Karpas-422 (cell line): Measurements from ENCODE around the gene PILRA. TPM values are rescaled to one million over a fixed set of nuclear protein-coding genes. Genes with fewer than 3 reads are reported as not detected.

Experiments
- DNase-seq: peaks from one replicate; pipeline ENCODE4 v3.0.0-alpha.2; 2015
- H2AFZ ChIP-seq: fragments of 200-600 bp; sonication (generic); 2 replicates; pipeline ENCODE4 v1.6.1; 2014; ENCODE audit warnings: antibody characterized with exemption, low read length, mixed read lengths
- H3K27ac ChIP-seq: fragments of 200-600 bp; sonication (generic); 2 replicates; pipeline ENCODE4 v1.5.1; 2014; ENCODE audit warnings: mild to moderate bottlenecking, low read length, moderate library complexity
- H3K27me3 ChIP-seq: fragments of 200-600 bp; sonication (generic); 2 replicates; pipeline ENCODE4 v1.6.1; 2014; ENCODE audit warnings: low read length, mixed read lengths
- H3K36me3 ChIP-seq: fragments of 200-600 bp; sonication (generic); 2 replicates; pipeline ENCODE4 v1.6.1; 2014; ENCODE audit warnings: low read length, mixed read lengths; ENCODE audit not compliant: insufficient read depth
- H3K4me1 ChIP-seq: fragments of 200-600 bp; sonication (generic); 2 replicates; pipeline ENCODE4 v1.6.1; 2014; ENCODE audit warnings: mild to moderate bottlenecking, low read length, mixed read lengths
- H3K4me2 ChIP-seq: fragments of 200-600 bp; sonication (generic); 2 replicates; pipeline ENCODE4 v1.6.1; 2014; ENCODE audit warnings: low read length, low read depth, mild to moderate bottlenecking; ENCODE audit not compliant: poor library complexity, severe bottlenecking
- H3K4me3 ChIP-seq: fragments of 200-600 bp; sonication (generic); 2 replicates; pipeline ENCODE4 v1.5.1; 2014; ENCODE audit warnings: mild to moderate bottlenecking, antibody characterized with exemption, low read length, mixed read lengths
- H3K79me2 ChIP-seq: fragments of 200-600 bp; sonication (generic); 2 replicates; pipeline ENCODE4 v1.6.1; 2014; ENCODE audit warnings: mild to moderate bottlenecking, low read length, mixed read lengths
- H3K9ac ChIP-seq: fragments of 200-600 bp; sonication (generic); 2 replicates; pipeline ENCODE4 v1.6.0; 2014; ENCODE audit warnings: low read length
- H3K9me2 ChIP-seq: fragments of 200-600 bp; sonication (generic), shearing (Covaris generic); replicated peaks from 2 replicates; pipeline ENCODE4 v1.6.0; 2014; ENCODE audit warnings: mild to moderate bottlenecking, low read length, moderate library complexity; ENCODE audit not compliant: insufficient read depth
- H3K9me3 ChIP-seq: fragments of 300-700, 200-600 bp; sonication (generic); 2 replicates; pipeline ENCODE4 v1.6.1; 2014; ENCODE audit warnings: low read length, mixed read lengths
- H4K20me1 ChIP-seq: fragments of 200-600 bp; sonication (generic); 2 replicates; pipeline ENCODE4 v1.6.1; 2014; ENCODE audit warnings: mild to moderate bottlenecking, antibody characterized with exemption, low read length, low read depth; ENCODE audit not compliant: insufficient read depth
- total RNA-seq: library from RNA; depleted of rRNA; stranded (reverse); fragments of >200 nt; shearing (Covaris generic); gene quantifications from 2 replicates; pipeline ENCODE4 v1.2.3, GENCODE V29; 2014; ENCODE audit warnings: low replicate concordance

PILRA gene
- total RNA-seq, 1 experiment from 2014 or later, result 2.4 TPM

DNA sequence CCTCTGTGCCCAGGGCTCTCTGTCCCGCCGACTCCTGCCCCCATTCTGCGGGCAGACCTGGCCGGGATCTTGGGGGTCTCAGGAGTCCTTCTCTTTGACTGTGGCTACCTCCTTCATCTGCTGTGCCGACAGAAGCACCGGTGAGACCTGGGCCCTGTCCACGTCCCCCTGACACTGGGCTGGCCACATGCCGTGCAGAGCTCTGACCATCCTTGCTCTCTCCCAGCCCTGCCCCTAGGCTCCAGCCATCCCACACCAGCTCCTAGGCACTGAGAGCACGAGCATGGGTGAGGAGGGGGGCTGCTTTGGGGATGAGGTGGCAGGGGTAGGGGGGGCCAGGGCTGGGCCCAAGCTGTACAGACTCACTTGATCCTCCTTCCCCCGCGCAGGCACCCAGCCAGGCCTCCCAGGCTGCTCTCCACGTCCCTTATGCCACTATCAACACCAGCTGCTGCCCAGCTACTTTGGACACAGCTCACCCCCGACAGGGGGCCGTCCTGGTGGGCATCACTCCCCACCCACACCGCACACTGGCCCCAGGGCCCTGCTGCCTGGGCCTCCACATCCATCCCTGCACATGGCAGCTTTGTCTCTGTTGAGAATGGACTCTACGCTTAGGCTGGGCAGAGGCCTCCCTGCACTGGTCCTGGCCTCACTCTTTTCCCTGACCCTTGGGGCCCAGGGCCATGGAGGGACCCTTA lies 20.2 kb upstream of the PILRA start:
- H3K4me3 ChIP-seq, result no peak overlapping the region

DNA sequence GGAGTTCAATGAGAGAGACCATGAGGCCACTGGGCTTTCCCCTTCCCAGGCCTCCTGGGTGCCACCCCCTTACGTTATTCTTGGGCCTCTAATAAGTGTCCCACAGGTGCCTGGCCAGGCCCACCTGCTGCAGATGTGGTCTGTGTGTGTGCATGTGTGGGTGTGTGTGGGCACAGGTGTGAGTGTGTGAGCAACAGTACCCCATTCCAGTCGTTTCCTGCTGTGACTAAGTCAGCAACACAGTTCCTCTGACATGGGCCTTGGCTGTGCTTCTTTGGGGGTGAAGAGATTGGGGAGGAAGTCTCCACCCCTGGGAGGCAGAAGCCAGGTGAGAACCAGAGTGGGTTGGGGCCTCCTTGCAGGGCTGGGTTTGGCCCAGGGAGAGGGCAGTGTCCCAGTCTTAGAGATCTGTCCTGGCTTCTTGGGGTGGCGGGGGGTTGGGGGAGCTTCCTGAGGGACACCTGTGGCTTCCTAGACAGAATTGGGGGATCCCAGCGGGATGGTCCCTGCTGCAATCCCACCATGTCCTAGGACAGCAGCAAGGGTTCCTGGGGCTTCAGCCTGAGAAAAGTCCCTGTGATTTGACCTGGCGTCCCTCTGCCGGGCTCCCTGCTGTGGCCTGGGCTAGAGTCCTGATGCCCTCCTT lies 19.5 kb upstream of the PILRA start:
- Histone ChIP-seq H3K9ac (no peak overlapping the region), H3K27ac (no peak overlapping the region), H4K20me1 (no peaks in the 10 kb centered on the region), H3K9me3 (no peaks in the 10 kb centered on the region), H2AFZ (no peak overlapping the region), H3K36me3 (peaks cover 20% of the 10 kb centered on the region), H3K27me3 (no peaks in the 10 kb centered on the region), H3K4me1 (no peaks in the 10 kb centered on the region), H3K9me2 (no peaks in the 10 kb centered on the region), H3K79me2 (no peaks in the 10 kb centered on the region), H3K4me3 (no peak overlapping the region), H3K4me2 (no peak overlapping the region)
- no peak for DNase-seq

More for the DNA sequence above, 20.2 kb upstream of the PILRA start:
- no peaks in the 10 kb centered on the region for H3K27me3 ChIP-seq
- DNase-seq, result no peak
- H3K9me3 ChIP-seq, result no peaks in the 10 kb centered on the region
- H3K4me2 ChIP-seq, result no peak overlapping the region
- H3K36me3 ChIP-seq, result peaks cover 18% of the 10 kb centered on the region
- H4K20me1 ChIP-seq, result no peaks in the 10 kb centered on the region
- no peak overlapping the region for H2AFZ ChIP-seq
- no peaks in the 10 kb centered on the region for H3K79me2 ChIP-seq
- H3K4me1 ChIP-seq, result no peaks in the 10 kb centered on the region
- H3K27ac ChIP-seq, result no peak overlapping the region
- H3K9me2 ChIP-seq, result no peaks in the 10 kb centered on the region
- no peak overlapping the region for H3K9ac ChIP-seq

DNA sequence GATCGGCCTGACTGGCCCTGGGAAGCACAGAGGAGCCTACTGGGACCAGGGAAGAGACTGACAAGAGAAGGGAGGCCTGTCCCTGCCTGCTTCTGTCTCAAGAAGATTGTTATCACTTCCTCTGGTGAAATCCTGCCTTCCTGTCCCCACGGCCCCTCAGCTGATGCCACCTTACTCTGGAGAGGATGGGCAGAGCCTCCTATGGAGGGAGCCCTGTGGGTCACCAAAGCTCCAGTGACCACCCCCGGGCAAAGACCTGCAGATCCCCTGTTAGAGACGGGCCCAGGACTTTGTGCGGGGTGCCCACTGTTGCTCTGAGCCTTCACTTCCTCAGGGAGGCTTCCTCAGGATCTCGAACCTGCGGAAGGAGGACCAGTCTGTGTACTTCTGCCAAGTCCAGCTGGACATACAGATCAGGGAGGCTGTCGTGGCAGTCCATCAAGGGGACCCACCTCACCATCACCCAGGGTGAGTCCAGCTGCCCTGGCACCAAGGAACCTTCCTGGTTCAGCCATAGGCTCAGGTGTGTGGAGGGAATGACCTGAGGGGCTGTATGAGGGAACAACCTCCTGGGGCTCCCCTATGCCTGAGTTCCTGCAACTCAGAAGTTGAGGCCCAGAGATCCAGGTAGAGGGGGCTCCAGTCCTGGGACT lies 16.7 kb upstream of the PILRA start:
- no peaks in the 10 kb centered on the region for H3K9me2 ChIP-seq
- H3K4me2 ChIP-seq, result no peak overlapping the region
- H3K36me3 ChIP-seq, result peaks cover 25% of the 10 kb centered on the region
- no peak overlapping the region for H2AFZ ChIP-seq
- no peak overlapping the region for H3K4me3 ChIP-seq
- H3K4me1 ChIP-seq, result no peaks in the 10 kb centered on the region
- no peak overlapping the region for H3K27ac ChIP-seq
- H3K27me3 ChIP-seq, result no peaks in the 10 kb centered on the region
- no peaks in the 10 kb centered on the region for H3K9me3 ChIP-seq
- no peaks in the 10 kb centered on the region for H4K20me1 ChIP-seq
- H3K9ac ChIP-seq, result no peak overlapping the region
- no peak for DNase-seq
- no peaks in the 10 kb centered on the region for H3K79me2 ChIP-seq

DNA sequence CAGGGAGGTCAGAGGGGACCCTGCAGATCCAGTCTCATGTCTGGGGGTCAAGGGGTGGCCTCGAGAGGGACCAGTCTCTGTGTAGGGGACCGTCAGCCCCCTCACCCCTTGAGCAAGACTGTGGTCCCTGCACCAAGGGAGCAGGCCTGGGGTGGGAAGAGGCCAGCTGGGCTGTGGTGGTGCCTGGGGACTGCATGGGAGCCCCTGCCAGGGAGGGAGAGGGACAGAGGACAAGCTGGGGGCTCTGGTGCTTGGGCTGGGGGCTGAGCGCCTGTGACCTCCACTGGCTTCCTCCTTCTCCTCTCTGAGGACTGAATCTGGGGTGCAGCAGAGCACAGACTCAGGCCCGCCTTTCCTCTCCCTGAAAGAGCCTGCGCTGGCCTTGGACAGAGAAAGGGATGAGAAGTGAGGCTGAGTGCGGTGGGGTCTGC lies 16.1 kb upstream of the PILRA start:
- no peak overlapping the region for H2AFZ ChIP-seq
- H3K4me3 ChIP-seq, result no peak overlapping the region
- peaks cover 28% of the 10 kb centered on the region for H3K36me3 ChIP-seq
- no peak for DNase-seq
- H4K20me1 ChIP-seq, result no peaks in the 10 kb centered on the region
- no peaks in the 10 kb centered on the region for H3K9me2 ChIP-seq
- H3K79me2 ChIP-seq, result no peaks in the 10 kb centered on the region
- H3K27me3 ChIP-seq, result no peaks in the 10 kb centered on the region
- no peak overlapping the region for H3K27ac ChIP-seq
- H3K9ac ChIP-seq, result no peak overlapping the region
- H3K9me3 ChIP-seq, result no peaks in the 10 kb centered on the region
- H3K4me1 ChIP-seq, result no peaks in the 10 kb centered on the region
- H3K4me2 ChIP-seq, result no peak overlapping the region

DNA sequence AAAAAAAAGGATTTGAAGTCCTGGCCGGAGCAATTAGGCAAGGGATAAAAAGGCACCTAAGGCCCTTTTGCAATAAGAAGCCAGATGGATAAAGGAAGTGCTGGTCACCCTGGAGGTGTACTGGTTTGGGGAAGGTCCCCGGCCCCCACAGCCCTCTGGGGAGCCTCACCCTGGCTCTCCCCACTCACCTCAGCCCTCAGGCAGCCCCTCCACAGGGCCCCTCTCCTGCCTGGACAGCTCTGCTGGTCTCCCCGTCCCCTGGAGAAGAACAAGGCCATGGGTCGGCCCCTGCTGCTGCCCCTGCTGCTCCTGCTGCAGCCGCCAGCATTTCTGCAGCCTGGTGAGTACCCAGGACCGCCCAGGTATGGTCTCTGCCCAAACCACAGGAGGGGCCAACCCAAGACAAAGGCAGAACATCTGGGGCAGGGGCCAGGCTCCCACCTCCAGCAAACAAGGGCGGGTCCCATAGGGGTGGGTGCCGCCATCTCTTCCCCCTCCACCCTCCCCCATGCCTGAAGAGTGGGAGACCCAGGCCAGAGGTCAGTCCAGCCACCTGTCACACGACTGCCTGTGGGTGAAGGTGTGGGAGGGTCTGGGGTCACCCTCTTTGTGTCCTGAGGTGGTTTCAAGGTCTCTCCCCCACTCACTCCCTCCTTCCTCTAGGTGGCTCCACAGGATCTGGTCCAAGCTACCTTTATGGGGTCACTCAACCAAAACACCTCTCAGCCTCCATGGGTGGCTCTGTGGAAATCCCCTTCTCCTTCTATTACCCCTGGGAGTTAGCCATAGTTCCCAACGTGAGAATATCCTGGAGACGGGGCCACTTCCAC lies 15.0 kb upstream of the PILRA start, which contains the start of gene PILRB:
TSS of gene PILRB (plus strand) at position 91 of the 830 bp plus-strand sequence. CDS start at position 277, 186 bp downstream.
- no peak within 1 kb of the TSS for H3K9ac ChIP-seq
- H3K4me3 ChIP-seq, result no peak within 1 kb of the TSS
- H3K4me2 ChIP-seq, result no peak within 1 kb of the TSS
- no peaks in the 10 kb centered on the region for H3K27me3 ChIP-seq
- no peaks in the 10 kb centered on the region for H3K4me1 ChIP-seq
- DNase-seq, result no peak
- no peaks in the 10 kb centered on the region for H3K9me3 ChIP-seq
- H3K36me3 ChIP-seq, result peaks cover 33% of the 10 kb centered on the region
- H3K27ac ChIP-seq, result no peak within 1 kb of the TSS
- no peaks in the 10 kb centered on the region for H3K79me2 ChIP-seq
- no peak within 1 kb of the TSS for H2AFZ ChIP-seq
- no peaks in the 10 kb centered on the region for H3K9me2 ChIP-seq
- no peaks in the 10 kb centered on the region for H4K20me1 ChIP-seq

DNA sequence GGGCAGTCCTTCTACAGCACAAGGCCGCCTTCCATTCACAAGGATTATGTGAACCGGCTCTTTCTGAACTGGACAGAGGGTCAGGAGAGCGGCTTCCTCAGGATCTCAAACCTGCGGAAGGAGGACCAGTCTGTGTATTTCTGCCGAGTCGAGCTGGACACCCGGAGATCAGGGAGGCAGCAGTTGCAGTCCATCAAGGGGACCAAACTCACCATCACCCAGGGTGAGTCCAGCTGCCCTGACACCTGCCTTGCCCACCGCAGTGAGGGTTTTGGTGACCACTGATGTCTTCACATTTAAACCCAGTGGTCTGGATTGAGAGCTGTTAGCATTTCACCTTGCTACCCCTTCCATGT lies 14.5 kb upstream of the PILRA start:
- H3K9ac ChIP-seq, result no peak overlapping the region
- DNase-seq, result no peak
- no peak overlapping the region for H3K27ac ChIP-seq
- no peak overlapping the region for H3K4me2 ChIP-seq
- no peaks in the 10 kb centered on the region for H3K27me3 ChIP-seq
- no peaks in the 10 kb centered on the region for H3K79me2 ChIP-seq
- H4K20me1 ChIP-seq, result no peaks in the 10 kb centered on the region
- no peaks in the 10 kb centered on the region for H3K9me2 ChIP-seq
- H3K4me1 ChIP-seq, result no peaks in the 10 kb centered on the region
- no peaks in the 10 kb centered on the region for H3K9me3 ChIP-seq
- H3K4me3 ChIP-seq, result no peak overlapping the region
- H3K36me3 ChIP-seq, result peaks cover 35% of the 10 kb centered on the region
- H2AFZ ChIP-seq, result no peak overlapping the region

DNA sequence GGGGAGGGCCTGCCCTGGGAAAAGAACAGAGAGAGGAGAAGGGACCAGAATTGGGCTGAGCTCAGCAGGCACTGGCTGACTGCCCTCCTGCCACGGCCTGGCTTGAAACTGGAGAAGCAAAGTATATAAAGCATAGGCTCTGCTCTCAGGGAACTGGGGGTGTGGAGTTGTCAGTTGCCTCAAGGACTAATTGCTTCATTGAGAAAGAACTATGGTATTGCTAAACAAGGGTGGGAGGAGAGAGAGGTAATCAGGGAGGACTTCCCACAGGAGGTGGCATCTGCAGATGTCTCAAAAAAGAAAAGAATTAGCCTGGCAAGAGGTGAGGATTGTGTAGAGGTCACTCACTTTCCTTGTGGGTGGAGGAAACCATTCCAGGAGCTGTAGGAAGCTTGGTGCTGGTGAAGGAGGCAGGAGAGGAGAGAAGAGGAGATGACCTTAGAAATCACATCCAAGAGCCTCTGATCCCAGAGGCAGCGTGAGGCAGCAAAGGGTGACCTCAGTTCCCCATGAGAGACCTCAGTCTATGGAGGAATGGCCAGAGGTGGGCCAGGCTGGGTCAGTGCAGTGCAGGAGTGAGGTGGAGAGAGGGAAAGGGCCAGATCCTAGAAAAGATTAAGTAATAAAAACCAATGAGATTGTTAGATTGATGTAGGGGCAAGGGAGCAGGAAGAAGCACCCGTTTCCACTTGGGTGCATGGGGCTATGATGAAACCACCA lies 13.0 kb upstream of the PILRA start:
- Histone ChIP-seq H3K9ac (no peak overlapping the region), H3K27me3 (no peaks in the 10 kb centered on the region), H3K36me3 (peaks cover 33% of the 10 kb centered on the region), H3K27ac (no peak overlapping the region), H2AFZ (no peak overlapping the region), H4K20me1 (no peaks in the 10 kb centered on the region), H3K9me3 (no peaks in the 10 kb centered on the region), H3K4me3 (no peak overlapping the region), H3K4me1 (peaks cover 2% of the 10 kb centered on the region), H3K4me2 (no peak overlapping the region), H3K9me2 (no peaks in the 10 kb centered on the region), H3K79me2 (no peaks in the 10 kb centered on the region)
- DNase-seq, result no peak
